Measurements from ENCODE around the gene HMG20B.
"Not testable (repeated sequence)": the region's sequence is repeated elsewhere in the genome, so short reads cannot be mapped to it uniquely, and the experiment has no call there.

Gene HMG20B

DNA sequence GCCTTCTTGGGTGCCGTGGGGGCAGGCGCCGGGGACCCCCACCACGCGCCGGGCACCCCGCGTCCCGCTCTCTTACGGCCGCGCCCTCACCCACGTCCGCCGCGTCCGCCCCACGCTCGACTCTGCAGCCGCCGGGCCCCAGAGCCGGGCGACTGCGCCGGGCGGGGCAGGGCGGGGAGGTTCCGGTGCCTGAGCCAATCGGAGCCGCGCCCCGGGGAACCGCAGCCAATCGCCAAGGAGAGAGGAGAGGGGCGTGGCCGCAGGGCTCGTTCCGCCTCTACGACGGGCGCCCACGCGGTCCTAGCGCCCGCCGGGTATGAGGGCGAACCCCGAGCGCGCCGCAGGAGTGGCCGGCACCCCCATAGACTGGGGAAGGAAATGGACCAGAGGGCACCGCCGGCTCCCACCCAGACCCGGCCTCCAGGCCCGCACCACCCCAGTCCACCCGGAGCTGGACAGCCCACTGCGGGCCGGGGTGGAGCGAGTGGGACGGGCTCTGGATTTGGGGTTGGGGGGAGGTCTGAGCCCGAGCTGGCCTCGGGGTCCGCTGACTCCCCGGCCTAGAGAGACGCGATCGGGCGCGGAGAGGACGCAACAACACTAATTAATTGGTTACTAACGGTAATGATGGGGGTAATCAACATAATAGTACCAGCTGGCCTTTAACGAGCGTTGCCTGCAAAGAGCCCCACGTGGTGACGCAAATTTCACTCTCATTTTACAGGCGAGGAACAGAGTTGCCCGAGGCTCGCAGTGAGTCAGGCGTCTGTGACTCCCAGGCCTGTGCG lies 15.1 kb upstream of the HMG20B start, which contains the start of gene MFSD12:
Gene MFSD12 (minus strand): TSS at position 126 of the 788 bp plus-strand sequence. CDS start 183 bp downstream, outside the sequence.
- DNase-seq, result peak; percentile 90

DNA sequence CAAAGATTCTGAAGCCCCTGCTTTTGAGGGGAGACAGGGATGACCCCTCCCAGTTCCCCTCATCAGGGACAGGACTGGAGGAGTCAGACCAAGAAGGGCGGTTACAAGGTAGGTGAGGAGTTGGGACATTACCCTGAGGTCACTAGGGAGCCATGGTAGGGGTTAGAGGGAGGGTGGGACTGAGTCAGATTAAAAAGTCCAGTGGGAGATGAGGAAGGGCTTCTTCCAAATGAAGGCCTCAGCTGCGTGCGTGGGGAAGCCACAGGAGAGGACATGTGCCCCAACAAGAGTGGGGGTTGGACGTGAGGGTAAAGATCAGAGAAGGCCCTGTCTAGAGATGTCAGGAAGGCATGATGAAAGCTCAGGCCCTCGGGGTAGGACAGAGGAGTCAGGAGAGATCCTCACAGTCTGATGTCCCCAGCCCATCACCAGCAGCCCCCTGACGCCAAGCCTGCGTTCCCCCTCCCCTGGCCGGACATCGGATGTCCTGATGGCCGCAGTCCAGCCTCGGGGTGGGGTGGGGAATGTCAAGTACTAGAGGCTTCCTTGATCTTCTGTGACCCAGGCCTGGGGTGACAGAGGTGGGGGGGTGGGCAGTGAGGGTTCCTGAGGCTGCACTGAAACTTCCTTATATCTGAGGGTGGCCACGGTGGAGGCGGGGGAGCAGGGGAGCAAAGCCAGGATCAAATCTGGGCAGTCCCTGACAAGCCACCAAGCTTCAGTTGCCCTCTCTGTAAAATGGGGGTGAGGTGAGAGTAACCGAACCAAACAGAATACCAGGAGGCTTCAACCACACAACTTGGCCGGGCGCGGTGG lies 8.8 kb upstream of the HMG20B start:
- DNase-seq, result no peak

DNA sequence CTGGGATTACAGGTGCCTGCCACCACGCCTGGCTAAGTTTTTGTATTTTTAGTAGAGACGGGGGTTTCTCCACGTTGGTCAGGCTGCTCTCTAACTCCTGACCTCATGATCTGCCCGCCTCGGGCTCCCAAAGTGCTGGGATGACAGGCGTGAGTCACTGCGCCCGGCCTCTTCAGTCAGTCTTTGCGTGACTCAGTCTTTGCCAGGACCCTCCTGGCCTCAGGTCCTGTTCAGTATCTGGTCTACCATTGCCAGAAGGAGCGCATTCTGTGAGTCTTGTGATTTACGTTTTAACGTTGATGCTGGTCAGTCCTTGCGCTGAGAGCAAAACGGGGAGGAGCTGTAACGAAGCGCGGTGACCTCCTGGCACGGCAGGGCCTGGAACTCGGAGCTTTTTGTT lies 7.6 kb upstream of the HMG20B start:
- peak; percentile 40 for DNase-seq

DNA sequence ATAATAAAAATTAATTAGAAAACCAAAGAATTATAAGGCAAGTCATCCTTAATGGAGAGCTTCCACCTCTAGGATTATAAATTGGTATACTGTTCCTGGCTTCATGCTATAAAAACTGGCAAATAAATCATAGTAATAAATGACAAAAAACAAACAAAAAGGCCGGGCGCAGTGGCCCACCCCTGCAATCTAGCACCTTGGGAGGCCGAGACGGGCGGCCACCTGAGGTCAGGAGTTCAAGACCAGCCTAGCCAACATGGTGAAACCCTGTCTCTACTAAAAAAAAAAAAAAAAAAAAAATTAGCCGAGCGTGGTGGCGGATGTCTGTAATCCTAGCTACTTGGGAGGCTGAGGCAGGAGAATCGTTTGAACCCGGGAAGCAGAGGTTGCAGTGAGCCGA lies 2.7 kb upstream of the HMG20B start:
- DNase-seq, result not testable (repeated sequence)

DNA sequence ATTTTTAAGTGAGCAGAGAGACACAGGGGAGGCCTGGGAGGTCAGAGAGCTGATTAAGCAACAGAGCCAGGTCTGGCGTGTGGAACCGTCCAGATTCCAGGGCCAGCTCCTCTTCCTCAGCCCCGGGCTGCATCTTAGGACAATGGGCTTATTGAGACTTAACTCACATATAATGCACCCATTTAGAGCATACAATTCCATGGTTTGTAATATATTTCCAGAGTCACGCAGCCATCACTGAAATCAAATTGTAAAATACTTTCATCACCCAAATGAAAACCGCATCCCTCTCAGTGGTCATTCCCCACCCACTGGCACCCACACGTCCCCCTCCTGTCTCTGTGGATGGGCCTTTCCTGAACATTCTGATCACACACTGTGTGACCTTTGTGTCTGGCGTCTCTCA lies 2.1 kb upstream of the HMG20B start:
- no peak for DNase-seq

DNA sequence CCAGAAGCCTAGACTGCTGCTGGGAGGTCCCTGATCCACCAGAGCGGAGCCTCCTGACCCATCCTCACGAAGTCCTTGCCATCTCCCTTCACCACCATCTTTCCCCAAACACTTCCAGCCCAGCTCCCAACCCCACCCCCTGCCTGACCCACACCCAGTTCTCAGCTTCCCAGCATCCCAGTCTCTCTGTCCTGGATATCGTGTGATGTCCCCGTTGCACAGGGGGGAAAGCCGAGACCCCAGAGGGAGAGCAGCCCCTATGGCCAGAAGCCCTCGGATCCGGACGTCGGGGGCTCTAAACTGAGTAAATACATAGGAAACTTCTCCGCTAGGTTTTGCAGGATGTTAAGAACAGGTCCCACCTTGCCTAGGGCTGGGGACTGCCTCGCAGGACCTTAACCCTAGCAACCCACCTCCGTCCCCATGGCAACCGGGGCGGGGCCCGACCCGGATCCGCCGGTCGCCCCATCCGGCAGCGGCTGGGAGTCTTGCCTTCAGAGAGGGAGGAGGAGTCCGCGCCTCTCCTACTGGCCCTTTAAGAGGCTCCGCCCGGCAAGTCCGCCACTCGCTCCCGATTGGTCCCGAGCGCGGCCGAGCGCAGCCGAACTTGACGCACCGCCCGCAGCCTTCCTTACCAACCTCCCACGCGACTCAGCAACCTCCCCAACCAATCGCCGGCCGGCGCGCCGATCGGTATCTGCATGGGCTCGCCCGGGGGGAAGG lies 451 bp upstream of the HMG20B start:
- peak; percentile 100 for DNase-seq

DNA sequence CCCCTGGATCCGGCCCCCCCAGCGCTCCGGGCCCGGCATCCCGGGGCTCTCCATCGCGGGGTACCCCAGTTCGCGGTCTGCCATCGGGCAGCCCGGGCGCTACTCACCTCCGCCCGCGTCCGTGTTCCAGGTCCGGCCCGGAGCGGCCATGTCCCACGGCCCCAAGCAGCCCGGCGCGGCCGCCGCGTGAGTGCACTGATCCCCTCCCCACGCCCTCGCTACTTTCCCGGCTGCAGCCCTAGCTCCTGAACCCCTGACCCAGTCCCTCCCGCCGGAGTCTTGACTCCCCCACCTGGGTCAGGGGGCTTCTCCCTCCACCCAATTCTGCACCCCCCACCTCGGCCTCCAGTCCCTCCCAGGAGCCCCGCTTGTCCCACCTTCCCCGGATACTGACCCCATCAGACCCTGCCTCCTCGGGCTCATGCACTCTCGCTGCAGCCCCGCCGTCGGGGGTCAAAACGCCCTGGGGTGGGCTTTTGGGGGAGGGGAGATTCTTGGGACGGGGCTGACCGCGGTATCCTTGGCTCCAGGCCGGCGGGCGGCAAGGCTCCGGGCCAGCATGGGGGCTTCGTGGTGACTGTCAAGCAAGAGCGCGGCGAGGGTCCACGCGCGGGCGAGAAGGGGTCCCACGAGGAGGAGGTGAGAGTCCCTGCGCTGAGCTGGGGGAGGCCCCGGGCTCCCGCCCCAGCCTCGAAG lies 566 bp downstream of the HMG20B start:
- no peak for DNase-seq

DNA sequence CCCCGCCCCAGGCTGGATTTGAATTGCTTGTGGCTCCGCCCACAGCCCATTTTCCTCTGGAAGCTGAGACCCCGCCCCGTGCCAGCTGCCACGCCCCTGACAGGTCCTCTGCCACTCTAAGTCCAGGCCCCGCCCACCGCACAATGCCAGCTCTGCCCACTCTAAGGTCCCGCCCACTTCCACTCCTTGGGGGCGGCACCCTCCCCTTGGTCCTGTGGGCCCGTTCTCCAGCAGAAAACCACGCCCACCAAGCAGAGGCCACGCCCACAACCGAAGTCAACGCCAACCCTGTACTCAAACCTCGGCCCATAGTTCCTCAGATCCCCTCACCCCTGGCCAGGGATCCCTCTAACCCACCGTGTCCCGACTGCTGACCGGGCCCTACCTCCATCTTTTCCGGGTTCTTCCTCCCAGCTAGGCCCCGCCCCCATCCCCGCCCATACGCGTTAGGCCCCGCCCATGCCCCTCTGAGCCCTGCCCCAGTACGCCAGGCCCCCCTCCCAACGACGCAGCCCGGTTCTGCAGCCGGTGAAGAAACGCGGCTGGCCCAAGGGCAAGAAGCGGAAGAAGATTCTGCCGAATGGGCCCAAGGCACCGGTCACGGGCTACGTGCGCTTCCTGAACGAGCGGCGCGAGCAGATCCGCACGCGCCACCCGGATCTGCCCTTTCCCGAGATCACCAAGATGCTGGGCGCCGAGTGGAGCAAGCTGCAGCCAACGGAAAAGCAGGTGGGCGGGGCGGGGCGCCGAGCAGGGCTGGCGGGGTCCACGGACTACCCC lies 1.3 kb downstream of the HMG20B start:
- DNase-seq, result peak; percentile 89

DNA sequence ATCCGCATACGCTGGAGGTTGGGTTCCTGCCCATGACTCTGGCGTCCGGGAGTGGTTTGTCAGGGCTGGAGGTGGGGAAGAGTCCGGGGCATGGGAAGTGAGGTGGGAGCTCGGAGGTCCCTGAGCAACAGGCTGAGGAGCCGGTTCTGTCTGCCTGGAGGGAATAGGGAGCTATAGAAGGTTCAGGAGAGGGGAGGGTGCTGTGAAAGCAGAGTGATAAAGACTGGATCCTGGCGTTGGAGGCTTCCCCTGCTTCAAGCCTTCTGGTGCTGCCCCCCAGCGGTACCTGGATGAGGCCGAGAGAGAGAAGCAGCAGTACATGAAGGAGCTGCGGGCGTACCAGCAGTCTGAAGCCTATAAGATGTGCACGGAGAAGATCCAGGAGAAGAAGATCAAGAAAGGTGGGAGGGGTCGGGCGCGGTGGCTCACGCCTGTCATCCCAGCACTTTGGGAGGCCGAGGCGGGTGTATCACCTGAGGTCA lies 2.6 kb downstream of the HMG20B start:
- no peak for DNase-seq

DNA sequence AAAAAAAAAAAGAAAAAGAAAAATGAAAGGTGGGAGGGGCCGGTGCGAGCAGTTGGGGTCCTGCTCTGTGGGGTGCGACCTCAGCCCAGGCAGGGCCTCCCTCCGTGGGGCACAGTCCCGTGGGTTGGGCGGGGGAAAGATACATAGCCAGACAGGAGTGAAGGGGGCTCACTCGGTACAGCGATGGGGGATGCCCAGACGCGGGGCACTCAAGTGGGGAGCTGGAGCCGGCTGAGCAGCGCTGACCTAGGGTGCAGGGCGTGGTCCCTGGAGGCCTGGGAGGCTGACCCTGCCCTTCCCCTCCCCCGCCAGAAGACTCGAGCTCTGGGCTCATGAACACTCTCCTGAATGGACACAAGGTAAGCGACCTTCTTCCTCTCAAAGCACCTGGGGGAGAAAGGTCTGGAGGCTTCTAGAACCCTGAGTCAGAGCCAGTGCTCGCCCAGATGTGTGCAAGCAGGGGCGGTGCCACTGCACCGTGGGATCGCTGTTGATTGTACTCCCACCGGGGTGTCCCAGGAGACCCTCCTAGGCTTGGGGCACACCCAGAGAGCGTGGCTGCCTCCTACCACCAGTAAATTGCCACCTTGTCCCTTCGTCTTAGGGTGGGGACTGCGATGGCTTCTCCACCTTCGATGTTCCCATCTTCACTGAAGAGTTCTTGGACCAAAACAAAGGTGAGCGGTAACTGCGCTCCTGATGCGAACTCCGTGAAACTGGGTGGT lies 3.4 kb downstream of the HMG20B start:
- DNase-seq, result no peak

DNA sequence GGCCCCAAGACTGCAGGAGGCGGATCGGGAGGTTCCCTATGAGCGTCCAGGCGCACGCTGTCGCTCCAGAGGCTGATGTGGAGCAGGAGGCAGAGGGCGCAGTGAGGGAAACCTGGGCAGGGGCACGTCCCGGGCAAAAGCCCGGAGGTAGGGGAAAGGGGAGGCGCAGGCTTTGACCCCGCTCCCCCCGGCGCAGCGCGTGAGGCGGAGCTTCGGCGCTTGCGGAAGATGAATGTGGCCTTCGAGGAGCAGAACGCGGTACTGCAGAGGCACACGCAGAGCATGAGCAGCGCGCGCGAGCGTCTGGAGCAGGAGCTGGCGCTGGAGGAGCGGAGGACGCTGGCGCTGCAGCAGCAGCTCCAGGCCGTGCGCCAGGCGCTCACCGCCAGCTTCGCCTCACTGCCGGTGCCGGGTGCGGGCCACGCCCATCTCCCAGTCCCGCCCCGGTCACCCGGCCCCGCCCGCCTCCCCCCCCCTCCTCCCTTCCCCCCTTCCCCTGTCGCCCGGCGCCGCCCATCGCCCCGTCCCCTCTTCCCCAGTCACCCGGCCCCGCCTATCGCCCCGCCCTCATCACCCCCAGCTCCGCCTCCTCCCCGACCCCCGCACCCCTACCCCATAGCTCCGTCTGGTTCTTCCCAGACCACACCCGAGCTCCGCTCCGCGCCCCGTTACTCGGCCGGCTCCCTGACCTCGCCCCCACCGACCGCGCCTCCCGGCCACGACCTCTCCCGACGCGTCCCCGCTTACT lies 4.1 kb downstream of the HMG20B start:
- peak; percentile 66 for DNase-seq

DNA sequence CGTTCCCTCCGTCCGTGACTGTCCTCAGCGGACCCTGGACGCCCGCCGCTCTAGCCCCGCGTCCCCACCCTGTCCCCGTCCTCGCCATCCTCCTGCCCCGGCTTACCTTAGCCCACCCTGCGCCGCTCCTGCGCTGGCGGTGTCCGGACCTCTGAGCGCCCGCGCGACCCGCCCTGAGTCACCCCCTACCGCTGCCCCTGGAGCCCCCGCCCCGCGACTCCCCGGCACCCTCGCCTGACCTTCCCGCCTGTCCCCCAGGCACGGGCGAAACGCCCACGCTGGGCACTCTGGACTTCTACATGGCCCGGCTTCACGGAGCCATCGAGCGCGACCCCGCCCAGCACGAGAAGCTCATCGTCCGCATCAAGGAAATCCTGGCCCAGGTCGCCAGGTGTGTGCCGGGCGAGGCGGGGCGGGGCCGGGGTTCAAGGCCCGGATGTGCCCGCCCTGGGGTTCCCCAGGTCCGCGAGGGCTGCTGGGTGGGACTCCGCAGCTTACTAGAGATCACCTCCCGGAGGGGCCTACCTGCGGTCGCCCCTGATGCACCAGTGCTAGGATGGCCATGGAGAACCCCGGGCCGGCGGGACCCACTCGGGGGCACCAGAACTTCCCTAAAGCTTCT lies 5.1 kb downstream of the HMG20B start:
- no peak for DNase-seq

DNA sequence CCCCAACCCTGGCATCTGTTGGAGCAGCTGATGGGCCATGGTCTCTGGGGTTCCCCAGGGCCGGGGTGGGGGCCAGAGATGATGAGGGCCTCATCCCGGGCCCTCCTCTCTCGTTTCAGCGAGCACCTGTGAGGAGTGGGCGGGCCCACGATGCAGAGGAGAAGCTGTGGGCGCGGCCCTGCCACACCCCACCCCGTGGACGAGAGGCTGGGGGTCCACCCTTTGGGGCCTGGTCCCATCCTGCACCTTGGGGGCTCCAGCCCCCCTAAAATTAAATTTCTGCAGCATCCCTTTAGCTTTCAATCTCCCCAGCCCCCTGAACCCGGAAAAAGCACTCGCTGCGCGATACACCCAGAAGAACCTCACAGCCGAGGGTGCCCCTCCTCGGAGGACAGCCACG lies 5.6 kb downstream of the HMG20B start:
- no peak for DNase-seq

DNA sequence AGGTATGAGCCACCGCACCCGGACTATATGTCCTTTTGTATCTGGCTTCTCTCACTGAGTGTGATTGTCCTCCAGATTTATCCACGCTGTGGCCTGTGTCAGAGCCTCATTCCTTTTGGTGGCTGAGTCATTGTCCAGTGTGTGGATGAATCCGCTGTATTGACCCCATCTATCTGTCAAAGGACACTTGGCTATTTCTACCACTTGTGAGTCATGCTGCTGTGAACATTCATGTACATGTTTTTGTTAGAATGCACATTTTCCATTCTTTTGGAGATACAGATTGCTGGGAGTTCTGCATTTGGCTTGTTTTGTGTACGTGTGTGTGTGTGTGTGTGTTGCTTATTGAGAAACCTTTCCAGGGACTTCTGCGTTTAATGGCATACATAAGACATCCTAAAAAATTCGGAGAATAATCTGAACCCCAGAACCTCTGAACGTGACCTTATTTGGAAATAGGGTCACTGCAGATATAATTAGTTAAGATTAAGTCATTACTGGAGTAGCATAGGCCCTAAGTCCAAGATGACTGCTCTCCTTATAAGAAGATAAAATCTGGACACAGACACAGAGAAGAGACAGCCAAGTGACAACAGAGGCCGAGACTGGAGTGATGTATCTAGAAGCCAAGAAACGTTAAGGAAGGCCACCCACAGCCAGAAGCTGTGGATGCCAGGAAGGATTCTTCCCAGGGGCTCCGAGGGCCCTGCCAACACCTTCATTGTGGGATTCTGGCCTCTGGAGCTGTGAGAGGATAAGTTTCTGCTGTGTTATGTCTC lies 7.6 kb downstream of the HMG20B start:
- peak; percentile 88 for DNase-seq

DNA sequence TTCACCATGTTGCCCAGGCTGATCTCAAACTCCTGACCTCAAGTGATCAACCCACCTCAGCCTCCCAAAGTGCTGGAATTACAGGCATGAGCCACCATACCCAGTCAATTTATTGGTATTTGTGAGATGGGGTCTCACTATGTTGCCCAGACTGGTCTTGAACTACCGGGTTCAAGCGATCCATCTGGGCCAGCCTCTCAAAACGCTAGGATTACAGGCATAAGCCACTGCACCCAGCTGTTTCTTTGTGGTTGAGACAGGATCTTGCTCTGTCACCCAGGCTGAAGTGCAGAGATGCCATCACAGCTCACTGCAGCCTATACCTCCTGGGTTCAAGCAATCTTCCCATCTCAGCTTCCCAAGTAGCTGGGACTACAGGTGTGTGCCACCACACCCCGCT lies 9.0 kb downstream of the HMG20B start:
- not testable (repeated sequence) for DNase-seq

DNA sequence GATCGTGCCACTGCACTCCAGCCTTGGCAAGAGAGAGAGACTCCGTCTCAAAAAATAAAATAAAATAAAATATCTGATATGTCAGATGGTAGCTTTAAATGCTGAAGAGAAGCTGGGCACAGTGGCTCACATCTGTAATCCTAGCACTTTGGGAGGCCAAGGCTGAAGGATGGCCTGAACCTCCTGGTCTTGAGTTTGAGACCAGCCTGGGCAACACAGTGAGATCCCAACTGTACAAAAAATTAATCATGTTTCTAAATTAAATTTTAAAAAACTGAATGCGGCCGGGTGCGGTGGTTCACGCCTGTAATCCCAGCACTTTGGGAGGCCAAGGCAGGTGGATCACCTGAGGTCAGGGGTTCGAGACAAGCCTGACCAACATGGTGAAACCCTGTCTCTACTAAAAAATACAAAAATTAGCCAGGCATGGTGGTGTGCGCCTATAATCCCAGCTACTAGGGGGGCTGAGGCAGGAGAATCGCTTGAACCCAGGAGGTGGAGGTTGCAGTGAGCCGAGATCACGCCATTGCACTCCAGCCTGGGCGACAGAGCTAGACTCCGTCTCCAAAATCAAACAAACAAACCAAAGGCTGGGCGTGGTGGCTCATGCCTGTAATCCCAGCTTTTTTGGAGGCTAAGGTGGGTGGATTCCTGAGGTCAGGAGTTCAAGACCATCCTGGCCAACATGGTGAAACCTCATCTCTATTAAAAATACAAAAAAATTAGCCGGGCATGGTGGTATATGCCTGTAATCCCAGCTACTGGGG lies 11.5 kb downstream of the HMG20B start:
- DNase-seq, result not testable (repeated sequence)

DNA sequence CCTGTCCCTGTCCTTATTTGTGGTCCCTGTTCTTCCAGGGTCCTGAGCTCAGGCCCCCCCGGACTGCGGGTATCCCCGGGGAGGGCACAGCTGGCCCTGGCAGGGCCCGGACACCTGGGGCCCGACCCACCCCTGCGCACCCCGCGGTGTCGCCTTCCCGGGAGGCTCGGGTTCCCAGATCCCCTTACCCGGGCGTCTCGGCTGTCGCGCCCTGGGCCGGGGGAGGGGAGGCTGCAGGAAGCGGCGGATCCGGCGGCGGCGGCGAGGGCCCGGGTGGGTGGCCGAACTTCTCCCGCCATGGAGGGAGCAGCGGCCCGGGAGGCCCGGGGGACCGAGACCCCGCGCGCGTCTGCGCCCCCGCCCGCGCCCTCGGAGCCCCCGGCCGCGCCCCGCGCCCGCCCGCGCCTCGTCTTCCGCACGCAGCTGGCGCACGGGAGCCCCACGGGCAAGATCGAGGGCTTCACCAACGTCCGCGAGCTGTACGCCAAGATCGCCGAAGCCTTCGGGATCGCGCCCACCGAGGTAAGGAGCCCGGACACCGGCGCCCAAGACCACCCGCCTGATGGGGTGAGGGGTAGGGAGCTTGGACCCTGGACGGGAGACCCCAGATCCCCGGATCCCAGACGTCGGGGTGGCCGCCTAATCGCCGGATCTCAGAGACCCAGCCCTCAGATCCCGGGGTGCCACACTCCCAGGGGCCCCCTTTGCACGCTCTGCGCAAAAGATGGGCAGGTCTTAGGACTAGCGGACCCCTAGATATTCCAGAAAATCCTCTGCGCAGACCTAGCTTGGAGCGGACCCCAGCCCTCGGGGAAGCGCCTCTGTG lies 12.8 kb downstream of the HMG20B start, which contains the start of gene GIPC3:
Gene GIPC3 (plus strand): TSS at position 178 of the 826 bp plus-strand sequence. CDS start 120 bp downstream, at position 298.
- DNase-seq, result no peak
